BJ (cell line): ENCODE results near the gene RPL31. TPM values are rescaled to one million over a fixed set of nuclear protein-coding genes. Genes with fewer than 3 reads are reported as not detected.
A peak's percentile ranks its signal among the peaks of the same experiment; 100 is the strongest.

ENCODE experiments used
- CTCF ChIA-PET: fragments of 350-600 bp; formaldehyde crosslinking; extraction: SDS; loops from one replicate; lab custom pipeline; 2021; ENCODE audit warnings: antibody characterized with exemption, inconsistent platforms; lab: Yijun Ruan, JAX
- POLR2A ChIA-PET: fragments of 300-600 bp; sonication (Branson Sonifier 250); formaldehyde crosslinking; extraction: SDS; loops from one replicate; lab custom pipeline; 2021; ENCODE audit warnings: antibody characterized with exemption; lab: Charles Lee
- DNase-seq: peaks from one replicate; pipeline ENCODE4 v3.0.0-alpha.2; 2011; ENCODE audit warnings: low read depth
- H3K27me3 ChIP-seq: 2 replicates; pipeline ENCODE4 v1.6.0; 2011; ENCODE audit warnings: low read length; ENCODE audit not compliant: control insufficient read depth, insufficient read depth
- H3K36me3 ChIP-seq: 2 replicates; pipeline ENCODE4 v1.5.1; 2011; ENCODE audit warnings: low read length; ENCODE audit not compliant: control insufficient read depth, insufficient read depth
- H3K4me3 ChIP-seq: 2 replicates; pipeline ENCODE4 v1.5.1; 2011; ENCODE audit warnings: low read depth, mild to moderate bottlenecking, control low read depth, low read length
- polyA plus RNA-seq: library from polyadenylated mRNA; depleted of rRNA; stranded (reverse); fragments of >200 nt; gene quantifications from 2 replicates; pipeline ENCODE4 v1.2.3, GENCODE V29; 2011
- TF ChIP-seq, protein P1 (sequence below): IDR thresholded peaks from 2 replicates; pipeline ENCODE4 v1.5.1; 2011; ENCODE audit warnings: low read depth, mild to moderate bottlenecking, control low read depth, inconsistent platforms, low read length, moderate library complexity; ENCODE audit not compliant: insufficient read depth

Gene RPL31
- polyA plus RNA-seq, 1 experiment, result 1,622 TPM

DNA sequence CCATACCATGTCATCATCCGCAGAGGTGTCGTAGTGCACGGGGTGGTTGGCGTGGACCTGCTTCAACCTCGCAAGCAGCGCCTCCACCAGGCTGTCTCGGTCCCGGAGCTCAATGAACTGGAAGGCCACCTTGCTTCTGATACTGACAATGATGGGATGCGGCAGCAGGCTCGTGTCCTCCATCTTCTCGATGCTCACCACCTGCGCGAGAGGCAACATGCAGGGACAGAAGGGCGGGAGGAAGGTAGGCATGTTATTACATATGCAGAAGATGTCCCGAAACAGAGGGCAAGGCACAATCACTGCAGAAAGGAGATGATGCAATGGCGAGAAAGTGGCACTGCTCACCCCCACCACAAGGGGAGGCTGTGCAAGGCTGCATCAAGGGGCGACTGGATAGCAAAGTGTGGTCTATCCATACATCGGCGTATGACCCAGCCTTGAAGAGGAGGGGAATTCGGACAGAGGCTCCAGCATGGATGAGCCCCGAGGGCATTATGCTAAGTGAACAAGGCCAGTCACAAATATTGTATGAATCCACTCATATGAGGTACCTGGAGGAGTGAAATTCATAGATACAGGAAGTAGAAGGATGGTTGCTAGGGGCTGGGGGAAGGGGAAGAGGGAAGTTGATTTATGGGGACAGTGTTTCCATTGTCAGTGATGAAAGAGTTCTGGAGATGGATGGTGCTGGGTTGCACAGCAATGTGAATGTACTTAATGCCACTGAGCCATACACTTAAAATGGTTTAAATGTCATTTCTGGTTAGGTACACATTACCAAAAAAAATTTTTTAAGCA lies 36.6 kb downstream of the RPL31 start:
- ChIA-PET CTCF (interaction anchor here (0.9 to 5.3 kb wide), 7 partner anchors 8 to 166 kb away, joined by 3 to 101 read pairs (median 29); partner anchors contain the start of gene TBC1D8), POLR2A (no interaction called here)
- peaks cover 2% of the 10 kb centered on the region; the same call in 1 of the 2 replicates for H3K36me3 ChIP-seq
- TF ChIP-seq, protein P1, sequence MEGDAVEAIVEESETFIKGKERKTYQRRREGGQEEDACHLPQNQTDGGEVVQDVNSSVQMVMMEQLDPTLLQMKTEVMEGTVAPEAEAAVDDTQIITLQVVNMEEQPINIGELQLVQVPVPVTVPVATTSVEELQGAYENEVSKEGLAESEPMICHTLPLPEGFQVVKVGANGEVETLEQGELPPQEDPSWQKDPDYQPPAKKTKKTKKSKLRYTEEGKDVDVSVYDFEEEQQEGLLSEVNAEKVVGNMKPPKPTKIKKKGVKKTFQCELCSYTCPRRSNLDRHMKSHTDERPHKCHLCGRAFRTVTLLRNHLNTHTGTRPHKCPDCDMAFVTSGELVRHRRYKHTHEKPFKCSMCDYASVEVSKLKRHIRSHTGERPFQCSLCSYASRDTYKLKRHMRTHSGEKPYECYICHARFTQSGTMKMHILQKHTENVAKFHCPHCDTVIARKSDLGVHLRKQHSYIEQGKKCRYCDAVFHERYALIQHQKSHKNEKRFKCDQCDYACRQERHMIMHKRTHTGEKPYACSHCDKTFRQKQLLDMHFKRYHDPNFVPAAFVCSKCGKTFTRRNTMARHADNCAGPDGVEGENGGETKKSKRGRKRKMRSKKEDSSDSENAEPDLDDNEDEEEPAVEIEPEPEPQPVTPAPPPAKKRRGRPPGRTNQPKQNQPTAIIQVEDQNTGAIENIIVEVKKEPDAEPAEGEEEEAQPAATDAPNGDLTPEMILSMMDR, result peak; percentile 60
- no peaks in the 10 kb centered on the region for H3K27me3 ChIP-seq
- DNase-seq, result no peak
- H3K4me3 ChIP-seq, result no peak overlapping the region

DNA sequence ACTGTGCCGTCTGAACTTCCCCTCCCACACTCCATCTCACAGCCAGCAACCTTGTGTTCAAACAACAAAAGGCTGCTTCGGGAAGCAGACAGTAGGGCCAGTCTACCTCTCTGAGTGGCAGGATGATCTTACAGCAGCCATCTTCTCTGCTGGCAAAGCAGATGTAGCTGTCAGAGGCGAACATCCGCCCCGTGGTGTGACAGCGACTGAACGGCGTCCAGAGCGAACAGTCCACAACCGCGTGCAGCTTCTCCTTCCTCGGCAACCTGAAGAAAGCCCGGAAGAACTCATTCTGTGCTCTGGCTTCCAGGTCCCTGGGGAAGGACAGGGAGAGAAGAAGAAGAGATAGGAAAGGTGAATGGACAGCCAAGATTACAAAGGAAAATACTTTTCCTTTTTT lies 38.0 kb downstream of the RPL31 start:
- TF ChIP-seq, protein P1, result no peak
- Histone ChIP-seq H3K27me3 (no peaks in the 10 kb centered on the region), H3K36me3 (peaks cover 2% of the 10 kb centered on the region; the same call in 1 of the 2 replicates), H3K4me3 (no peak overlapping the region)
- ChIA-PET POLR2A (no interaction called here), CTCF (interaction anchor here (1.0 to 2.9 kb wide), 3 partner anchors 15 to 165 kb away, joined by 3 to 12 read pairs (median 3); no protein-coding TSS in a partner anchor)
- no peak for DNase-seq

DNA sequence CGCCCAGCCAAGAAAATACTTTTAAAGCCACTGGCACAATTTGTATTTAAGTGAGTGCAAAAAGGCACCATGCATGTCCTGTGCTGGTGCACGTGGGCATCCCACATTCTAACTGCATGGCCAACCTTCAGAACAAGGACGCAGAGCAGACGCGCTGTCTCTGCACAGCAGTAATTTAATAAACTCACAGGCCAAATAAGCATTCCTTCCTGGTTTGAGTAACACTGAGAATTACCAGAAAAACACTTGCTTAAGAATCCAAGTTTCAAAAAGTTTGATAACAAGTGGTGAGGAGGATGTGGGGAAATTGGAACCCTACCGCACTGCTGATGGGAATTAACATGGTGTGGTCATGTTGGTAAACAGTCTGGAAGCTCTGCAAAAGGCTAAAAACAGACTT lies 38.7 kb downstream of the RPL31 start:
- H3K4me3 ChIP-seq, result no peak overlapping the region
- CTCF ChIA-PET, result interaction anchor here (1.2 to 2.9 kb wide), 2 partner anchors 16 to 164 kb away, joined by 3 to 12 read pairs; no protein-coding TSS in a partner anchor
- POLR2A ChIA-PET, result no interaction called here
- no peak for DNase-seq
- H3K27me3 ChIP-seq, result no peaks in the 10 kb centered on the region
- TF ChIP-seq, protein P1, result no peak
- H3K36me3 ChIP-seq, result peaks cover 2% of the 10 kb centered on the region; the same call in 1 of the 2 replicates

DNA sequence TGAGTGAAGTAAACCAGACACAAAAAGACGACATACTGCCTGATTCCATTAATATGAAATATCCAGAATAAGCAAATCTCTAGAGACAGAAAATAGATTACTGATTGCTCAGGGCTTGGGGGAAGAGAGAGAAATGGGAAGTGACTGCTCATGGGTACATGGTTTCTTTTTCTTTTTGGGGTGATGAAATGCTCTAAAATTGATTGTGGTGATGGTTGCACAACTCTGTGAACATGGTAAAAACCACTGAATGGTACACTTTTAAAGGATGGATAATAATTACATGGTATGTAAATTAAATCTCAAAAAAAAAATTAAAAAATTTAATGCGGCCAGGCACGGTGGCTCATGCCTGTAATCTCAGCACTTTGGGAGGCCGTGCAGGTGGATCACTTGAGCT lies 39.3 kb downstream of the RPL31 start:
- TF ChIP-seq, protein P1, result no peak
- H3K27me3 ChIP-seq, result no peaks in the 10 kb centered on the region
- H3K4me3 ChIP-seq, result no peak overlapping the region
- POLR2A ChIA-PET, result no interaction called here
- no peak for DNase-seq
- CTCF ChIA-PET, result interaction anchor here (0.6 to 2.9 kb wide), 4 partner anchors 10 to 166 kb away, joined by 3 to 12 read pairs (median 5); no protein-coding TSS in a partner anchor
- H3K36me3 ChIP-seq, result peaks cover 2% of the 10 kb centered on the region; the same call in 1 of the 2 replicates

DNA sequence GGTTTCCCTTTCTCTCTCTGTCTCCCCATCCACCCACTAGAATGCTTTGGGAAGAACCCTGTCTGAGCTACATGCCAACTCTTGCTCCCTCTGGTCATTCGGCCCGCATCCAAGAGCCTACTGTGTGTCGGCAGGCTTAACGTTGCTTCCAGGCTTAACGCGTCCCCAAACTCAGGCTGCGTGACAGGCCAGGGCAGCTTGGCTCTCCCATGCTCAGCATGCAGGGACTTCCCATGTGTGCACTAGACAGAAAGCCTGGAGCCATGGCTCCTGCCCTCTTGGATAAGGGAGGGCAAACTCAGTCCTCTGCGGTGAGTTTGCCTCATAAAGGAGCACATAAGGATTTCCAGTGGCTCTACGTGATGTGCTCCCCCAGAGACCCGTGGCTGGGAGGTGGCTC lies 43.2 kb downstream of the RPL31 start:
- CTCF ChIA-PET, result interaction anchor here (0.6 to 5.2 kb wide), 5 partner anchors 9 to 155 kb away, joined by 3 to 29 read pairs (median 4); no protein-coding TSS in a partner anchor
- POLR2A ChIA-PET, result no interaction called here
- Histone ChIP-seq H3K27me3 (no peaks in the 10 kb centered on the region), H3K4me3 (no peak overlapping the region), H3K36me3 (no peaks in the 10 kb centered on the region)
- no peak for DNase-seq
- TF ChIP-seq, protein P1, result no peak
